ENCODE measurements around the gene RPS6KA2. TPM values are rescaled to one million over a fixed set of nuclear protein-coding genes. Genes with fewer than 3 reads are reported as not detected.
A peak's percentile ranks its signal among the peaks of the same experiment; 100 is the strongest.

RPS6KA2 gene
- total RNA-seq, 1 donor from 2014 or later = 10.4 TPM

- no peaks in the 10 kb centered on the region for H3K27me3 ChIP-seq (ENCODE audit: control insufficient read depth in 3 of 3, insufficient read depth in 3 of 3, low read length in 3 of 3)
- H3K9me3 ChIP-seq (ENCODE audit: control insufficient read depth in 3 of 3, low read length in 3 of 3) = no peaks in the 10 kb centered on the region
- peak overlapping the region; percentile 74 for H3K27ac ChIP-seq (ENCODE audit: low read depth, low read length)
- peak overlapping the region; percentile 71 to 84 (median 80) for H3K4me3 ChIP-seq (ENCODE audit: low read length in 3 of 3)
- peaks cover 34 to 54% (median 39%) of the 10 kb centered on the region in 3 donors for H3K4me1 ChIP-seq (ENCODE audit: control insufficient read depth in 3 of 3, insufficient read depth in 3 of 3, low read length in 3 of 3)
- H3K9ac ChIP-seq (ENCODE audit: low read depth in 1 of 3, low read length in 3 of 3) = peak overlapping the region; percentile 63 to 93 (median 66)
- no peaks in the 10 kb centered on the region for H3K36me3 ChIP-seq (ENCODE audit: control insufficient read depth in 3 of 3, insufficient read depth in 3 of 3, low read length in 3 of 3)
These were observed 1.1 kb upstream of the RPS6KA2 start for GRCh38 chr6:166627875-166628801.

GRCh38 chr6:166626177-166627032, 646 bp downstream of the RPS6KA2 start:
- Histone ChIP-seq H3K27ac (ENCODE audit: low read depth, low read length) (peak overlapping the region; percentile 48), H3K9ac (ENCODE audit: low read depth in 1 of 3, low read length in 3 of 3) (peak overlapping the region; percentile 76 to 91 (median 77)), H3K36me3 (ENCODE audit: control insufficient read depth in 3 of 3, insufficient read depth in 3 of 3, low read length in 3 of 3) (no peaks in the 10 kb centered on the region), H3K4me1 (ENCODE audit: control insufficient read depth in 3 of 3, insufficient read depth in 3 of 3, low read length in 3 of 3) (peaks cover 34 to 53% (median 38%) of the 10 kb centered on the region in 3 donors), H3K4me3 (ENCODE audit: low read length in 3 of 3) (peak overlapping the region; percentile 71 to 82 (median 80)), H3K9me3 (ENCODE audit: control insufficient read depth in 3 of 3, low read length in 3 of 3) (no peaks in the 10 kb centered on the region), H3K27me3 (ENCODE audit: control insufficient read depth in 3 of 3, insufficient read depth in 3 of 3, low read length in 3 of 3) (no peaks in the 10 kb centered on the region)

- H3K9me3 ChIP-seq (ENCODE audit: control insufficient read depth in 3 of 3, low read length in 3 of 3) = no peaks in the 10 kb centered on the region
- peak overlapping the region in 1 of 3 donors; percentile 80 for H3K4me3 ChIP-seq (ENCODE audit: low read length in 3 of 3)
- H3K27ac ChIP-seq (ENCODE audit: low read depth, low read length) = no peak overlapping the region
- H3K36me3 ChIP-seq (ENCODE audit: control insufficient read depth in 3 of 3, insufficient read depth in 3 of 3, low read length in 3 of 3) = peaks cover 0 to 3% (median 0%) of the 10 kb centered on the region in 3 donors
- no peaks in the 10 kb centered on the region for H3K27me3 ChIP-seq (ENCODE audit: control insufficient read depth in 3 of 3, insufficient read depth in 3 of 3, low read length in 3 of 3)
- H3K4me1 ChIP-seq (ENCODE audit: control insufficient read depth in 3 of 3, insufficient read depth in 3 of 3, low read length in 3 of 3) = peaks cover 37 to 53% (median 42%) of the 10 kb centered on the region in 3 donors
- no peak overlapping the region for H3K9ac ChIP-seq (ENCODE audit: low read depth in 1 of 3, low read length in 3 of 3)
These were observed 1.7 kb downstream of the RPS6KA2 start for GRCh38 chr6:166625356-166625755.

GRCh38 chr6:166624275-166624674, 2.8 kb downstream of the RPS6KA2 start:
- Histone ChIP-seq H3K9ac (ENCODE audit: low read depth in 1 of 3, low read length in 3 of 3) (no peak overlapping the region), H3K27me3 (ENCODE audit: control insufficient read depth in 3 of 3, insufficient read depth in 3 of 3, low read length in 3 of 3) (no peaks in the 10 kb centered on the region), H3K9me3 (ENCODE audit: control insufficient read depth in 3 of 3, low read length in 3 of 3) (no peaks in the 10 kb centered on the region), H3K4me1 (ENCODE audit: control insufficient read depth in 3 of 3, insufficient read depth in 3 of 3, low read length in 3 of 3) (peaks cover 46 to 53% (median 48%) of the 10 kb centered on the region in 3 donors), H3K4me3 (ENCODE audit: low read length in 3 of 3) (no peak overlapping the region), H3K36me3 (ENCODE audit: control insufficient read depth in 3 of 3, insufficient read depth in 3 of 3, low read length in 3 of 3) (peaks cover 0 to 3% (median 0%) of the 10 kb centered on the region in 3 donors), H3K27ac (ENCODE audit: low read depth, low read length) (no peak overlapping the region)

GRCh38 chr6:166623318-166623717, 3.7 kb downstream of the RPS6KA2 start:
- peaks cover 0 to 8% (median 6%) of the 10 kb centered on the region in 3 donors for H3K36me3 ChIP-seq (ENCODE audit: control insufficient read depth in 3 of 3, insufficient read depth in 3 of 3, low read length in 3 of 3)
- H3K9ac ChIP-seq (ENCODE audit: low read depth in 1 of 3, low read length in 3 of 3) = peak overlapping the region in 1 of 3 donors; percentile 3
- no peaks in the 10 kb centered on the region for H3K27me3 ChIP-seq (ENCODE audit: control insufficient read depth in 3 of 3, insufficient read depth in 3 of 3, low read length in 3 of 3)
- no peak overlapping the region for H3K27ac ChIP-seq (ENCODE audit: low read depth, low read length)
- no peak overlapping the region for H3K4me3 ChIP-seq (ENCODE audit: low read length in 3 of 3)
- H3K4me1 ChIP-seq (ENCODE audit: control insufficient read depth in 3 of 3, insufficient read depth in 3 of 3, low read length in 3 of 3) = peaks cover 39 to 54% (median 41%) of the 10 kb centered on the region in 3 donors
- peaks cover 0 to 2% (median 0%) of the 10 kb centered on the region in 3 donors for H3K9me3 ChIP-seq (ENCODE audit: control insufficient read depth in 3 of 3, low read length in 3 of 3)

GRCh38 chr6:166621114-166621540, 5.9 kb downstream of the RPS6KA2 start:
- no peak overlapping the region for H3K9ac ChIP-seq (ENCODE audit: low read depth in 1 of 3, low read length in 3 of 3)
- peaks cover 0 to 2% (median 0%) of the 10 kb centered on the region in 3 donors for H3K9me3 ChIP-seq (ENCODE audit: control insufficient read depth in 3 of 3, low read length in 3 of 3)
- H3K27ac ChIP-seq (ENCODE audit: low read depth, low read length) = no peak overlapping the region
- peaks cover 34 to 56% (median 37%) of the 10 kb centered on the region in 3 donors for H3K4me1 ChIP-seq (ENCODE audit: control insufficient read depth in 3 of 3, insufficient read depth in 3 of 3, low read length in 3 of 3)
- H3K4me3 ChIP-seq (ENCODE audit: low read length in 3 of 3) = no peak overlapping the region
- H3K36me3 ChIP-seq (ENCODE audit: control insufficient read depth in 3 of 3, insufficient read depth in 3 of 3, low read length in 3 of 3) = peaks cover 0 to 14% (median 6%) of the 10 kb centered on the region in 3 donors
- no peaks in the 10 kb centered on the region for H3K27me3 ChIP-seq (ENCODE audit: control insufficient read depth in 3 of 3, insufficient read depth in 3 of 3, low read length in 3 of 3)

GRCh38 chr6:166620478-166621113, 6.5 kb downstream of the RPS6KA2 start:
- H3K9ac ChIP-seq (ENCODE audit: low read depth in 1 of 3, low read length in 3 of 3) = peak overlapping the region in 1 of 3 donors; percentile 34

GRCh38 chr6:166619912-166620311, 7.1 kb downstream of the RPS6KA2 start:
- H3K9ac ChIP-seq (ENCODE audit: low read depth in 1 of 3, low read length in 3 of 3) = no peak overlapping the region
- H3K36me3 ChIP-seq (ENCODE audit: control insufficient read depth in 3 of 3, insufficient read depth in 3 of 3, low read length in 3 of 3) = peaks cover 0 to 14% (median 6%) of the 10 kb centered on the region in 3 donors
- peaks cover 39 to 62% (median 49%) of the 10 kb centered on the region in 3 donors for H3K4me1 ChIP-seq (ENCODE audit: control insufficient read depth in 3 of 3, insufficient read depth in 3 of 3, low read length in 3 of 3)
- no peaks in the 10 kb centered on the region for H3K27me3 ChIP-seq (ENCODE audit: control insufficient read depth in 3 of 3, insufficient read depth in 3 of 3, low read length in 3 of 3)
- H3K9me3 ChIP-seq (ENCODE audit: control insufficient read depth in 3 of 3, low read length in 3 of 3) = peaks cover 0 to 2% (median 0%) of the 10 kb centered on the region in 3 donors
- H3K27ac ChIP-seq (ENCODE audit: low read depth, low read length) = peak overlapping the region; percentile 26
- H3K4me3 ChIP-seq (ENCODE audit: low read length in 3 of 3) = no peak overlapping the region

More at GRCh38 chr6:166620478-166621113, 6.5 kb downstream of the RPS6KA2 start:
- Histone ChIP-seq H3K36me3 (ENCODE audit: control insufficient read depth in 3 of 3, insufficient read depth in 3 of 3, low read length in 3 of 3) (peaks cover 0 to 14% (median 6%) of the 10 kb centered on the region in 3 donors), H3K27me3 (ENCODE audit: control insufficient read depth in 3 of 3, insufficient read depth in 3 of 3, low read length in 3 of 3) (no peaks in the 10 kb centered on the region), H3K27ac (ENCODE audit: low read depth, low read length) (peak overlapping the region; percentile 26), H3K4me1 (ENCODE audit: control insufficient read depth in 3 of 3, insufficient read depth in 3 of 3, low read length in 3 of 3) (peaks cover 36 to 57% (median 42%) of the 10 kb centered on the region in 3 donors), H3K9me3 (ENCODE audit: control insufficient read depth in 3 of 3, low read length in 3 of 3) (peaks cover 0 to 2% (median 0%) of the 10 kb centered on the region in 3 donors), H3K4me3 (ENCODE audit: low read length in 3 of 3) (no peak overlapping the region)

All from skeletal muscle tissue (tissue), 4 donors.